ENCODE results near the gene MFRP. TPM values are rescaled to one million over a fixed set of nuclear protein-coding genes. Genes with fewer than 3 reads are reported as not detected.

Gene MFRP
- total and polyA plus RNA-seq, 11 donors: 0.04 TPM; not detected in 10

DNA sequence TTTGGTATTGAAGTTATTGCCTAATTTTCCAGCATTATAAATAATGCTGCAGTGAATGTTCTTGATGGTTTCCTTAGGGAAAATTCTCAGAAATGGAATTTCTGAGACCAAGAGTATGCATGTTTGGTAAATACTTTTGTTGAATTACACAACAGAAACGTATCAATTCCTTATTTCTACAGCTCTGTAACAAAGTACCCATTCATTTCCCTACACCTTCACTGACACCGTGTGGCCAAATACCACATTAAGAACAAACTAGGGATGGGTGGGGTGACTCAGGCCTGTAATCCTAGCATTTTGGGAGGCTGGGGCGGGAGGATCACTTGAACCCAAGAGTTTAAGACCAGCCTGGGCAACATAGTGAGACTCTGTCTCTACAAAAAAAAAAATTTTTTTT is 51.3 kb downstream of the MFRP start:
- Histone ChIP-seq H3K4me1 (peaks cover 0 to 30% (median 6%) of the 10 kb centered on the region in 12 donors), H3K27ac (no peak overlapping the region), H3K4me3 (no peak overlapping the region), H3K9me3 (peaks cover 0 to 11% (median 6%) of the 10 kb centered on the region in 12 donors), H3K36me3 (peaks cover 0 to 69% (median 41%) of the 10 kb centered on the region in 9 donors), H3K27me3 (no peaks in the 10 kb centered on the region)
- no peak for TF ChIP-seq POLR2A (IDR thresholded peaks at IDR 0.05)
- TF ChIP-seq, protein P1, sequence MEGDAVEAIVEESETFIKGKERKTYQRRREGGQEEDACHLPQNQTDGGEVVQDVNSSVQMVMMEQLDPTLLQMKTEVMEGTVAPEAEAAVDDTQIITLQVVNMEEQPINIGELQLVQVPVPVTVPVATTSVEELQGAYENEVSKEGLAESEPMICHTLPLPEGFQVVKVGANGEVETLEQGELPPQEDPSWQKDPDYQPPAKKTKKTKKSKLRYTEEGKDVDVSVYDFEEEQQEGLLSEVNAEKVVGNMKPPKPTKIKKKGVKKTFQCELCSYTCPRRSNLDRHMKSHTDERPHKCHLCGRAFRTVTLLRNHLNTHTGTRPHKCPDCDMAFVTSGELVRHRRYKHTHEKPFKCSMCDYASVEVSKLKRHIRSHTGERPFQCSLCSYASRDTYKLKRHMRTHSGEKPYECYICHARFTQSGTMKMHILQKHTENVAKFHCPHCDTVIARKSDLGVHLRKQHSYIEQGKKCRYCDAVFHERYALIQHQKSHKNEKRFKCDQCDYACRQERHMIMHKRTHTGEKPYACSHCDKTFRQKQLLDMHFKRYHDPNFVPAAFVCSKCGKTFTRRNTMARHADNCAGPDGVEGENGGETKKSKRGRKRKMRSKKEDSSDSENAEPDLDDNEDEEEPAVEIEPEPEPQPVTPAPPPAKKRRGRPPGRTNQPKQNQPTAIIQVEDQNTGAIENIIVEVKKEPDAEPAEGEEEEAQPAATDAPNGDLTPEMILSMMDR (IDR thresholded peaks at IDR 0.05): no peak
- DNase-seq (no peak), ATAC-seq (no peak)
- 61 to 71% (median 67%) methylated on average over 3 of the region's 3 CpGs for WGBS, 4 donors
- intact Hi-C loops (cut with DNase I): no loop called here

DNA sequence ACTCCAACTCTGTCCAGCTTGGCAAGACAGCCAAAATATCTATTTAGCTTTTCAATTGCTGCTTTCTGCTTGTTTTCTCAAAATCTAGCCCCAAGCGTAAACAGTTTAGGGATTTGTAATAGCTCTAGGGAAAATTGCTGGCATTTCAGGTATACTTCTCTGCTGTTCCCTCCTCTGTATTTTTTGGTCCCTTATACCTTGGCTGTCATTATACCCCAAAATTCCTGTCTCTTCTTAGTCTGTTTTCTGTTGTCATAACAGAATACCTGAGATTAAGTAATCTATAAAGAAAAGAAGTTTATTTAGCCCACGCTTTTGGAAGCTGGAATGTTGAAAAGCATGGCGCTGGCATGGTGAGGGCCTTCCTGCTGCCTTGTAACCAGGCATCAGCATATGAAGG is 53.0 kb downstream of the MFRP start:
- Histone ChIP-seq H3K36me3 (peaks cover 0 to 68% (median 35%) of the 10 kb centered on the region in 9 donors), H3K27me3 (no peaks in the 10 kb centered on the region), H3K4me3 (no peak overlapping the region), H3K27ac (no peak overlapping the region), H3K9me3 (peaks cover 0 to 11% (median 6%) of the 10 kb centered on the region in 12 donors), H3K4me1 (peaks cover 0 to 13% (median 5%) of the 10 kb centered on the region in 12 donors)
- DNase-seq: no peak
- ATAC-seq: no peak
- 96 to 99% (median 97%) methylated on average over 3 of the region's 3 CpGs for WGBS, 4 donors
- intact Hi-C loops (cut with DNase I): no loop called here
- TF ChIP-seq, protein P1 (IDR thresholded peaks at IDR 0.05): no peak
- no peak for TF ChIP-seq POLR2A (IDR thresholded peaks at IDR 0.05)

DNA sequence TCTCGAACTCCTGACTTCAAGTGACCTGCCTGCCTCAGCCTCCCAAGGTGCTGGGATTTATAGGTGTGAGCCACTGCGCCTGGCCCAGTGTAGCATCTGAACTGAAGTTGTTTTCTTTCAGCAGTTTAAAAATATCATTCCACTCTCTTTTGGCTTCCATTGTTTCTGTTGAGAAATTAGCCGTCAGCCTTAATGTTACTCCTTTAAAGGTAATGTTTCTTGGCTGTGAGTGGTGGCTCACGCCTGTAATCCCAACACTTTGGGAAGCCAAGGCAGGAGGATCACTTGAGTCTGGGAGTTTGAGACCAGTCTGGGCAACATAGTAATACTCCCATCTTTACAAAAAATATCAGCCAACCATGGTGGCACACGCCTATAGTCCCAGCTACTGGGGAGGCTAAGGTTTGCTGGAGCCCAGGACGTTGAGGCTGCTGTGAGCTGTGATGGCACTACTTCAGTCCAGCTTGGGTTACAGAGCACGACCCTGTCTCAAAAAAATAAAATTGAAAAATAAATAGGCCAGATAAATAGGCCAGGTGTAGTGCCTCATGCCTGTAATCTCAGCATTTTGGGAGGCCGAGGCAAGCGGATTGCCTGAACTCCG is 55.5 kb downstream of the MFRP start:
- H3K4me1 ChIP-seq: no peaks in the 10 kb centered on the region
- H3K9me3 ChIP-seq: peaks cover 0 to 11% (median 6%) of the 10 kb centered on the region in 12 donors
- ATAC-seq: no peak
- no peak overlapping the region for H3K27ac ChIP-seq
- WGBS, 4 donors: 98 to 99% (median 98%) methylated on average over 10 of the region's 10 CpGs
- no peak overlapping the region for H3K4me3 ChIP-seq
- TF ChIP-seq, protein P1 (IDR thresholded peaks at IDR 0.05): no peak
- TF ChIP-seq POLR2A (IDR thresholded peaks at IDR 0.05): no peak
- intact Hi-C loops (cut with DNase I): no loop called here
- peaks cover 0 to 68% (median 40%) of the 10 kb centered on the region in 9 donors for H3K36me3 ChIP-seq
- no peak for DNase-seq
- H3K27me3 ChIP-seq: no peaks in the 10 kb centered on the region

Small RNA genes within 50 kb of the gene (microRNA-seq; reads per million reads assigned to microRNA genes)
- gene MIR6756: 0 to 0.77 (median 0.41) reads per million in 4 donors

Other genes starting within 250 kb of the MFRP start
- 10 to 100 TPM; 11.2 to 32.4 (median 16.5) TPM for gene DPAGT1, start 244.9 kb downstream of the MFRP start, total RNA-seq
- gene DPAGT1, start 244.9 kb downstream of the MFRP start, polyA plus RNA-seq: 10 to 100 TPM; 13.4 to 32.9 TPM
- gene C2CD2L, start 239.4 kb downstream of the MFRP start, total RNA-seq: 10 to 100 TPM in 5 of 9 donors, 1 to 10 TPM in 4; 7.1 to 18.3 (median 11.2) TPM
- gene C2CD2L, start 239.4 kb downstream of the MFRP start, polyA plus RNA-seq: 10 to 100 TPM in 1 of 2 donors, 1 to 10 TPM in 1; 6.6 to 17.7 TPM
- 10 to 100 TPM in 7 of 9 donors, 1 to 10 TPM in 2; 9.4 to 16.3 (median 12.8) TPM for gene HINFP, start 225.1 kb downstream of the MFRP start, total RNA-seq
- 10 to 100 TPM; 10.8 to 12.9 TPM for gene HINFP, start 225.1 kb downstream of the MFRP start, polyA plus RNA-seq
- gene ABCG4, start 197.7 kb downstream of the MFRP start, total RNA-seq: 1 to 10 TPM in 4 of 9 donors, under 1 TPM in 5; 0.38 to 2.1 (median 0.98) TPM
- gene ABCG4, start 197.7 kb downstream of the MFRP start, polyA plus RNA-seq: 1 to 10 TPM in 1 of 2 donors, under 1 TPM in 1; 0.25 to 1.1 TPM
- 10 to 100 TPM; 19.7 to 47.0 (median 30.7) TPM for gene NLRX1, start 178.0 kb downstream of the MFRP start, total RNA-seq
- gene NLRX1, start 178.0 kb downstream of the MFRP start, polyA plus RNA-seq: 10 to 100 TPM; 10.6 to 13.7 TPM
- 1 to 10 TPM in 1 of 9 donors, not detected in 8; 3.7 TPM for gene NHERF4, start 161.2 kb downstream of the MFRP start, total RNA-seq
- gene NHERF4, start 161.2 kb downstream of the MFRP start, polyA plus RNA-seq: not detected
- 10 to 100 TPM in 3 of 9 donors, 1 to 10 TPM in 6; 6.1 to 20.4 (median 9.5) TPM for gene CBL, start 140.4 kb downstream of the MFRP start, total RNA-seq
- 1 to 10 TPM; 3.1 to 5.8 TPM for gene CBL, start 140.4 kb downstream of the MFRP start, polyA plus RNA-seq
- 100 to 1,000 TPM in 6 of 9 donors, 10 to 100 TPM in 3; 46.7 to 380 (median 110) TPM for gene MCAM, start 29.6 kb downstream of the MFRP start, total RNA-seq
- 100 to 1,000 TPM in 1 of 2 donors, 10 to 100 TPM in 1; 31.9 to 108 TPM for gene MCAM, start 29.6 kb downstream of the MFRP start, polyA plus RNA-seq
- 10 to 100 TPM in 8 of 9 donors, 1 to 10 TPM in 1; 8.1 to 22.4 (median 11.8) TPM for gene RNF26, start 12.2 kb downstream of the MFRP start, total RNA-seq
- gene RNF26, start 12.2 kb downstream of the MFRP start, polyA plus RNA-seq: 10 to 100 TPM in 1 of 2 donors, 1 to 10 TPM in 1; 6.2 to 17.6 TPM
- gene C1QTNF5, start 5.8 kb downstream of the MFRP start, total RNA-seq: 10 to 100 TPM; 12.9 to 47.1 (median 19.8) TPM
- gene C1QTNF5, start 5.8 kb downstream of the MFRP start, polyA plus RNA-seq: 10 to 100 TPM; 20.0 to 23.9 TPM
- 100 to 1,000 TPM in 7 of 9 donors, 10 to 100 TPM in 2; 53.7 to 138 (median 108) TPM for gene USP2, start 35.0 kb upstream of the MFRP start, total RNA-seq
- gene USP2, start 35.0 kb upstream of the MFRP start, polyA plus RNA-seq: 10 to 100 TPM; 62.3 to 79.9 TPM
- gene THY1, start 76.5 kb upstream of the MFRP start, total RNA-seq: 10 to 100 TPM in 2 of 9 donors, 1 to 10 TPM in 6, not detected in 1; 1.1 to 57.8 (median 5.8) TPM
- gene THY1, start 76.5 kb upstream of the MFRP start, polyA plus RNA-seq: 10 to 100 TPM in 1 of 2 donors, under 1 TPM in 1; 0.80 to 16.7 TPM